ENCODE data around the gene HTT-AS.

The HTT-AS gene

GRCh38 chr4:3091464-3091863 is 17.1 kb upstream of the HTT-AS start:
- H3K14ac ChIP-seq (ENCODE audit: low read length): no peak overlapping the region
- no peak overlapping the region for H3K4me3 ChIP-seq (ENCODE audit: low read length in 2 of 2)
- WGBS, 2 donors (ENCODE audit: extremely low coverage in 2 of 2, insufficient read length in 2 of 2, insufficient replicate concordance in 1 of 2): no CpG with 5 or more reads among the region's 5 CpGs
- H2AFZ ChIP-seq (ENCODE audit: low read length): no peak overlapping the region
- peaks cover 3 to 15% of the 10 kb centered on the region in 2 donors for H3K9me3 ChIP-seq (replicated peaks in 1 of 2; ENCODE audit: control insufficient read depth in 2 of 2, insufficient read depth in 1 of 2, low read depth in 1 of 2, low read length in 2 of 2)
- H4K8ac ChIP-seq (ENCODE audit: low read depth, low read length): no peak overlapping the region
- no peak overlapping the region for H2AK5ac ChIP-seq (ENCODE audit: low read depth, low read length)
- no peak overlapping the region for H2BK12ac ChIP-seq (ENCODE audit: low read length)
- H3K4me1 ChIP-seq (ENCODE audit: control insufficient read depth in 2 of 2, insufficient read depth in 1 of 2, low read depth in 1 of 2, low read length in 2 of 2): no peaks in the 10 kb centered on the region
- no peak overlapping the region for H3K27ac ChIP-seq (replicated peaks; ENCODE audit: low read length)
- no peaks in the 10 kb centered on the region for H3K27me3 ChIP-seq (ENCODE audit: control insufficient read depth in 3 of 3, insufficient read depth in 3 of 3, low read depth in 1 of 3, low read length in 3 of 3)
- no peak overlapping the region for H3K4ac ChIP-seq (ENCODE audit: low read length)
- H3K18ac ChIP-seq (ENCODE audit: low read length): no peak overlapping the region
- no peak overlapping the region for H4K91ac ChIP-seq (ENCODE audit: low read depth, low read length, poor library complexity)
- no peak overlapping the region for H2BK5ac ChIP-seq (ENCODE audit: low read length)
- no peaks in the 10 kb centered on the region for H3K79me1 ChIP-seq (ENCODE audit: low read depth, low read length)
- H3K23ac ChIP-seq (ENCODE audit: low read depth, low read length, poor library complexity): no peak overlapping the region
- H3K4me2 ChIP-seq (ENCODE audit: insufficient read depth, low read length, poor library complexity, severe bottlenecking): no peak overlapping the region
- DNase-seq (ENCODE audit: low spot score): no peak
- H3K36me3 ChIP-seq (replicated peaks in 1 of 2; ENCODE audit: control insufficient read depth in 2 of 2, insufficient read depth in 2 of 2, low read length in 2 of 2): peaks cover 13 to 84% of the 10 kb centered on the region in 2 donors
- no peak overlapping the region for H3K9ac ChIP-seq (ENCODE audit: low read depth, low read length, poor library complexity)
- H2BK120ac ChIP-seq (ENCODE audit: low read depth, low read length): no peak overlapping the region
- H2BK15ac ChIP-seq (ENCODE audit: low read length): no peak overlapping the region

GRCh38 chr4:3087115-3087797 is 12.9 kb upstream of the HTT-AS start:
- no CpG with 5 or more reads among the region's 4 CpGs for WGBS, 2 donors (ENCODE audit: extremely low coverage in 2 of 2, insufficient read length in 2 of 2, insufficient replicate concordance in 1 of 2)
- no peaks in the 10 kb centered on the region for H3K79me1 ChIP-seq (ENCODE audit: low read depth, low read length)
- no peaks in the 10 kb centered on the region for H3K27me3 ChIP-seq (ENCODE audit: control insufficient read depth in 3 of 3, insufficient read depth in 3 of 3, low read depth in 1 of 3, low read length in 3 of 3)
- no peak for DNase-seq (ENCODE audit: low spot score)
- no peak overlapping the region for H2AK5ac ChIP-seq (ENCODE audit: low read depth, low read length)
- no peak overlapping the region for H3K18ac ChIP-seq (ENCODE audit: low read length)
- peaks cover 5 to 60% of the 10 kb centered on the region in 2 donors for H3K36me3 ChIP-seq (replicated peaks in 1 of 2; ENCODE audit: control insufficient read depth in 2 of 2, insufficient read depth in 2 of 2, low read length in 2 of 2)
- no peak overlapping the region for H2BK120ac ChIP-seq (ENCODE audit: low read depth, low read length)
- no peak overlapping the region for H3K14ac ChIP-seq (ENCODE audit: low read length)
- H4K91ac ChIP-seq (ENCODE audit: low read depth, low read length, poor library complexity): no peak overlapping the region
- H3K9ac ChIP-seq (ENCODE audit: low read depth, low read length, poor library complexity): no peak overlapping the region
- no peak overlapping the region for H4K8ac ChIP-seq (ENCODE audit: low read depth, low read length)
- H3K23ac ChIP-seq (ENCODE audit: low read depth, low read length, poor library complexity): no peak overlapping the region
- H3K9me3 ChIP-seq (replicated peaks in 1 of 2; ENCODE audit: control insufficient read depth in 2 of 2, insufficient read depth in 1 of 2, low read depth in 1 of 2, low read length in 2 of 2): peaks cover 0 to 4% of the 10 kb centered on the region in 2 donors
- no peak overlapping the region for H3K4ac ChIP-seq (ENCODE audit: low read length)
- H2AFZ ChIP-seq (ENCODE audit: low read length): no peak overlapping the region
- no peak overlapping the region for H3K4me3 ChIP-seq (ENCODE audit: low read length in 2 of 2)
- no peak overlapping the region for H2BK15ac ChIP-seq (ENCODE audit: low read length)
- no peak overlapping the region for H3K27ac ChIP-seq (replicated peaks; ENCODE audit: low read length)
- no peak overlapping the region for H2BK12ac ChIP-seq (ENCODE audit: low read length)
- H2BK5ac ChIP-seq (ENCODE audit: low read length): no peak overlapping the region
- no peaks in the 10 kb centered on the region for H3K4me1 ChIP-seq (ENCODE audit: control insufficient read depth in 2 of 2, insufficient read depth in 1 of 2, low read depth in 1 of 2, low read length in 2 of 2)
- H3K4me2 ChIP-seq (ENCODE audit: insufficient read depth, low read length, poor library complexity, severe bottlenecking): no peak overlapping the region

GRCh38 chr4:3085948-3086670 is 11.8 kb upstream of the HTT-AS start:
- H3K4me3 ChIP-seq (ENCODE audit: low read length in 2 of 2): no peak overlapping the region

GRCh38 chr4:3083732-3084131 is 9.4 kb upstream of the HTT-AS start:
- Histone ChIP-seq H3K9me3 (replicated peaks in 1 of 2; ENCODE audit: control insufficient read depth in 2 of 2, insufficient read depth in 1 of 2, low read depth in 1 of 2, low read length in 2 of 2) (peaks cover 0 to 3% of the 10 kb centered on the region in 2 donors), H2AK5ac (ENCODE audit: low read depth, low read length) (no peak overlapping the region), H3K4ac (ENCODE audit: low read length) (no peak overlapping the region), H4K91ac (ENCODE audit: low read depth, low read length, poor library complexity) (no peak overlapping the region), H3K27me3 (ENCODE audit: control insufficient read depth in 3 of 3, insufficient read depth in 3 of 3, low read depth in 1 of 3, low read length in 3 of 3) (no peaks in the 10 kb centered on the region), H3K4me2 (ENCODE audit: insufficient read depth, low read length, poor library complexity, severe bottlenecking) (no peak overlapping the region), H2BK5ac (ENCODE audit: low read length) (no peak overlapping the region), H3K4me1 (ENCODE audit: control insufficient read depth in 2 of 2, insufficient read depth in 1 of 2, low read depth in 1 of 2, low read length in 2 of 2) (no peaks in the 10 kb centered on the region), H3K36me3 (replicated peaks in 1 of 2; ENCODE audit: control insufficient read depth in 2 of 2, insufficient read depth in 2 of 2, low read length in 2 of 2) (peaks cover 3 to 29% of the 10 kb centered on the region in 2 donors), H3K27ac (replicated peaks; ENCODE audit: low read length) (no peak overlapping the region), H3K9ac (ENCODE audit: low read depth, low read length, poor library complexity) (no peak overlapping the region), H4K8ac (ENCODE audit: low read depth, low read length) (no peak overlapping the region), H3K79me1 (ENCODE audit: low read depth, low read length) (peaks cover 5% of the 10 kb centered on the region), H2AFZ (ENCODE audit: low read length) (no peak overlapping the region), H2BK120ac (ENCODE audit: low read depth, low read length) (no peak overlapping the region), H3K23ac (ENCODE audit: low read depth, low read length, poor library complexity) (no peak overlapping the region), H3K4me3 (ENCODE audit: low read length in 2 of 2) (no peak overlapping the region), H2BK12ac (ENCODE audit: low read length) (no peak overlapping the region), H2BK15ac (ENCODE audit: low read length) (no peak overlapping the region), H3K14ac (ENCODE audit: low read length) (no peak overlapping the region), H3K18ac (ENCODE audit: low read length) (no peak overlapping the region)
- no peak for DNase-seq (ENCODE audit: low spot score)
- no CpG with 5 or more reads among the region's 1 CpG for WGBS, 2 donors (ENCODE audit: extremely low coverage in 2 of 2, insufficient read length in 2 of 2, insufficient replicate concordance in 1 of 2)

More at GRCh38 chr4:3085948-3086670, 11.8 kb upstream of the HTT-AS start:
- Histone ChIP-seq H3K27me3 (ENCODE audit: control insufficient read depth in 3 of 3, insufficient read depth in 3 of 3, low read depth in 1 of 3, low read length in 3 of 3) (no peaks in the 10 kb centered on the region), H3K23ac (ENCODE audit: low read depth, low read length, poor library complexity) (no peak overlapping the region), H2AFZ (ENCODE audit: low read length) (no peak overlapping the region), H4K91ac (ENCODE audit: low read depth, low read length, poor library complexity) (no peak overlapping the region), H3K18ac (ENCODE audit: low read length) (no peak overlapping the region), H3K36me3 (replicated peaks in 1 of 2; ENCODE audit: control insufficient read depth in 2 of 2, insufficient read depth in 2 of 2, low read length in 2 of 2) (peaks cover 3 to 49% of the 10 kb centered on the region in 2 donors), H3K79me1 (ENCODE audit: low read depth, low read length) (no peaks in the 10 kb centered on the region), H3K14ac (ENCODE audit: low read length) (no peak overlapping the region), H3K4me2 (ENCODE audit: insufficient read depth, low read length, poor library complexity, severe bottlenecking) (no peak overlapping the region), H3K27ac (replicated peaks; ENCODE audit: low read length) (no peak overlapping the region), H4K8ac (ENCODE audit: low read depth, low read length) (no peak overlapping the region), H3K9ac (ENCODE audit: low read depth, low read length, poor library complexity) (no peak overlapping the region), H2BK5ac (ENCODE audit: low read length) (no peak overlapping the region), H3K4me1 (ENCODE audit: control insufficient read depth in 2 of 2, insufficient read depth in 1 of 2, low read depth in 1 of 2, low read length in 2 of 2) (no peaks in the 10 kb centered on the region), H2BK120ac (ENCODE audit: low read depth, low read length) (no peak overlapping the region), H2AK5ac (ENCODE audit: low read depth, low read length) (no peak overlapping the region), H2BK15ac (ENCODE audit: low read length) (no peak overlapping the region), H3K9me3 (replicated peaks in 1 of 2; ENCODE audit: control insufficient read depth in 2 of 2, insufficient read depth in 1 of 2, low read depth in 1 of 2, low read length in 2 of 2) (peaks cover 0 to 4% of the 10 kb centered on the region in 2 donors), H2BK12ac (ENCODE audit: low read length) (no peak overlapping the region), H3K4ac (ENCODE audit: low read length) (no peak overlapping the region)
- no CpG with 5 or more reads among the region's 10 CpGs for WGBS, 2 donors (ENCODE audit: extremely low coverage in 2 of 2, insufficient read length in 2 of 2, insufficient replicate concordance in 1 of 2)
- DNase-seq (ENCODE audit: low spot score): no peak
